Gastrocnemius medialis (tissue), 4 donors: ENCODE data around the gene PDCD1. TPM values are rescaled to one million over a fixed set of nuclear protein-coding genes. Genes with fewer than 3 reads are reported as not detected.

ENCODE experiments used
- ATAC-seq, 2 donors: fragments of 150-250 bp; one replicate each; pipeline ENCODE4 v1.9.1; 2016
- DNase-seq, 2 donors: peaks; one replicate each; pipeline ENCODE4 v3.0.0-alpha.2; 2019
- H3K27ac ChIP-seq, 4 donors: fragments of 200-600 bp; sonication (generic); 1 replicate in 1 of 4; 2 replicates in 3 of 4; pipeline ENCODE4 v1.5.1; 2016 to 2018; ENCODE audit warnings: mild to moderate bottlenecking in 2 of 4, moderate library complexity in 1 of 4
- H3K27me3 ChIP-seq, 3 donors: fragments of 200-600 bp; sonication (generic) in 2 of 3; 1 replicate in 1 of 3; 2 replicates in 2 of 3; pipeline versions ENCODE4 v1.5.1 to v1.6.0; 2016 to 2019; ENCODE audit warnings: mild to moderate bottlenecking in 1 of 3, moderate library complexity in 1 of 3
- H3K36me3 ChIP-seq, 2 donors: fragments of 200-600 bp; sonication (generic) in 1 of 2; one replicate each; pipeline ENCODE4 v1.5.1; 2017 to 2018
- H3K4me1 ChIP-seq, 2 donors: fragments of 200-600 bp; sonication (generic) in 1 of 2; one replicate each; pipeline ENCODE4 v1.5.1; 2016 to 2017; ENCODE audit warnings: mild to moderate bottlenecking in 2 of 2
- H3K4me3 ChIP-seq, 4 donors: fragments of 200-600 bp; sonication (generic) in 3 of 4; 1 replicate in 1 of 4; 2 replicates in 3 of 4; pipeline ENCODE4 v1.5.1; 2016 to 2019; ENCODE audit warnings: mild to moderate bottlenecking in 2 of 4
- H3K9me3 ChIP-seq, 3 donors: fragments of 200-600 bp; sonication (generic) in 2 of 3; 1 replicate in 1 of 3; 2 replicates in 2 of 3; pipeline ENCODE4 v1.5.1; 2016 to 2019
- CTCF ChIP-seq, 5 experiments: fragments of 450-650 bp in 3 of 5; fragments of 200-600 bp in 2 of 5; sonication (generic) in 2 of 5; IDR thresholded peaks in 4 of 5; conservative IDR thresholded peaks in 1 of 5; 1 replicate in 4 of 5; 2 replicates in 1 of 5; pipeline ENCODE4 v1.5.1; 2016 to 2019; ENCODE audit warnings: antibody characterized with exemption in 5 of 5, mild to moderate bottlenecking in 3 of 5, moderate library complexity in 3 of 5
- POLR2A ChIP-seq, 2 donors: fragments of 450-650 bp; IDR thresholded peaks; one replicate each; pipeline ENCODE4 v1.6.1; 2017; ENCODE audit warnings: antibody characterized with exemption in 2 of 2, mild to moderate bottlenecking in 2 of 2, moderate library complexity in 2 of 2
- in situ Hi-C, 4 donors: fragments of 200-750 bp; cut with MboI; loops; one replicate each; pipeline versions ENCODE4 v1.15.0 to v1.8.0; 2017; ENCODE audit warnings: low sequenced_read_pairs in 4 of 4
- intact Hi-C: fragments of 100-400 bp; cut with DNase I; formaldehyde crosslinking; loops from one replicate; pipeline ENCODE4 v1.15.1; 2023; ENCODE audit warnings: low total_unique reads
- total RNA-seq, 4 donors: library from RNA; depleted of rRNA; stranded (reverse); fragments of >200 nt; gene quantifications; one replicate each; pipeline versions ENCODE4 v1.1.0 to v1.2.3, GENCODE V29; 2016

The PDCD1 gene
- total RNA-seq, 4 donors from 2014 or later, result 0.13 TPM; not detected in 3

DNA sequence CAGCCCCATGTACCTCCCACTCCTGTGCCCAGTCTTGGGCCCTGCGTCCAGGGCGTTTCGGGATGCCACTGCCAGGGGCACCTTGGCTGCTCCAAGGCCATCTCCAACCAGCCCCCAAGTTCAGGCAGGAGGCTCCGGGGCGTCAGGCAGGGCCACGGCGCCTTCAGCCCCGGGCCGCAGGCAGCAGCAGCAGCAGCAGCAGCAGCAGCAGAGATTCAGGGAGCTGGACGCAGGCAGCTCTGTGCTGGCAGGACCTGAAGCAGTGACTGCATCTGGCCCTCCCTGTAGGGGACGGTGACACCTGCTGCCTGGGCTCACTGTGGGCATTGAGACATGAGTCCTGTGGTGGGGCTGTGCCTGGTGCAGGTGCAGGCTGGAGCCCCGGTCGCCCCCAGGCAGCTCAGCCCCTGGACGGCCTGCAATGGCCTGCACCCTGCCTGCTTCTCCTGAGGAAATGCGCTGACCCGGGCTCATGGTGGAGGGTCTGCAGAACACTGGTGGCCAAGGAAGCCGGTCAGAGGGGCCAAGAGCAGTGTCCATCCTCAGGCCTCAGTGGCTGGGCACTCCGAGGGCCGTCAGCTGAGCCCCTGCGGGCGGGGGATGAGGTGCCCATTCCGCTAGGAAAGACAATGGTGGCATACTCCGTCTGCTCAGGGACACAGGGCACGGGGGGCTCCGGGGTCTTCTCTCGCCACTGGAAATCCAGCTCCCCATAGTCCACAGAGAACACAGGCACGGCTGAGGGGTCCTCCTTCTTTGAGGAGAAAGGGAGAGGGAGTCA lies 8.0 kb downstream of the PDCD1 start:
- Histone ChIP-seq H3K27me3 (peaks cover 0 to 4% (median 3%) of the 10 kb centered on the region in 3 donors), H3K9me3 (no peaks in the 10 kb centered on the region), H3K4me3 (no peak overlapping the region), H3K27ac (no peak overlapping the region), H3K4me1 (no peaks in the 10 kb centered on the region), H3K36me3 (no peaks in the 10 kb centered on the region)
- ATAC-seq (no peak), DNase-seq (no peak)
- TF ChIP-seq CTCF (IDR thresholded peaks at IDR 0.05 in 4 of 5, conservative IDR thresholded peaks at IDR 0.05 in 1 of 5) (no peak), POLR2A (IDR thresholded peaks at IDR 0.05) (no peak)
- in situ Hi-C loops, result no loop called here
- intact Hi-C loops, result no loop called here

- Histone ChIP-seq H3K4me3 (no peak overlapping the region), H3K27me3 (peaks cover 0 to 4% (median 3%) of the 10 kb centered on the region in 3 donors), H3K27ac (no peak overlapping the region), H3K9me3 (no peaks in the 10 kb centered on the region), H3K4me1 (no peaks in the 10 kb centered on the region), H3K36me3 (no peaks in the 10 kb centered on the region)
- ATAC-seq, result no peak
- in situ Hi-C loops, result no loop called here
- TF ChIP-seq CTCF (IDR thresholded peaks at IDR 0.05 in 4 of 5, conservative IDR thresholded peaks at IDR 0.05 in 1 of 5) (no peak), POLR2A (IDR thresholded peaks at IDR 0.05) (no peak)
- DNase-seq, result no peak
- intact Hi-C loops, result no loop called here
Observed at GRCh38 chr2:241849616-241850543, 8.8 kb downstream of the PDCD1 start.

GRCh38 chr2:241848761-241849615 lies 9.7 kb downstream of the PDCD1 start:
- Histone ChIP-seq H3K4me3 (no peak overlapping the region), H3K4me1 (no peaks in the 10 kb centered on the region), H3K27ac (no peak overlapping the region), H3K27me3 (peaks cover 0 to 4% (median 3%) of the 10 kb centered on the region in 3 donors), H3K9me3 (no peaks in the 10 kb centered on the region), H3K36me3 (no peaks in the 10 kb centered on the region)
- no peak for TF ChIP-seq CTCF (IDR thresholded peaks at IDR 0.05 in 4 of 5, conservative IDR thresholded peaks at IDR 0.05 in 1 of 5)
- no peak for TF ChIP-seq POLR2A (IDR thresholded peaks at IDR 0.05)
- ATAC-seq (no peak), DNase-seq (no peak)
- intact Hi-C loops, result no loop called here
- in situ Hi-C loops, result no loop called here

- in situ Hi-C loops (no loop called here), intact Hi-C loops (no loop called here)
- ATAC-seq, result no peak
- TF ChIP-seq POLR2A (IDR thresholded peaks at IDR 0.05) (no peak), CTCF (IDR thresholded peaks at IDR 0.05 in 4 of 5, conservative IDR thresholded peaks at IDR 0.05 in 1 of 5) (no peak)
- Histone ChIP-seq H3K36me3 (no peaks in the 10 kb centered on the region), H3K9me3 (no peaks in the 10 kb centered on the region), H3K27ac (no peak overlapping the region), H3K27me3 (peaks cover 0 to 4% (median 3%) of the 10 kb centered on the region in 3 donors), H3K4me3 (no peak overlapping the region), H3K4me1 (no peaks in the 10 kb centered on the region)
- no peak for DNase-seq
Observed at GRCh38 chr2:241846406-241846805, 12.3 kb downstream of the PDCD1 start.
